KMS-11 (cell line): ENCODE data around the gene TTC21B.

Experiments used
- H2AFZ ChIP-seq: fragments of 200-600 bp; sonication (generic); 2 replicates; pipeline ENCODE4 v1.6.1; 2016; ENCODE audit warnings: antibody characterized with exemption, mixed run types, low read depth
- H3K27ac ChIP-seq: fragments of 200-600 bp; sonication (generic); 2 replicates; pipeline ENCODE4 v1.6.1; 2016; ENCODE audit warnings: mild to moderate bottlenecking, mixed run types
- H3K27me3 ChIP-seq: fragments of 200-600 bp; sonication (generic); 2 replicates; pipeline ENCODE4 v1.6.1; 2017; ENCODE audit warnings: mild to moderate bottlenecking, low read depth, mixed run types, moderate library complexity; ENCODE audit not compliant: insufficient read depth
- H3K36me3 ChIP-seq: fragments of 200-600 bp; sonication (generic); 2 replicates; pipeline ENCODE4 v1.6.1; 2017; ENCODE audit warnings: mild to moderate bottlenecking, mixed run types; ENCODE audit not compliant: insufficient read depth
- H3K4me1 ChIP-seq: fragments of 200-600 bp; sonication (generic); 2 replicates; pipeline ENCODE4 v1.6.1; 2016; ENCODE audit warnings: mild to moderate bottlenecking, low read depth, mixed run types; ENCODE audit not compliant: poor library complexity, severe bottlenecking
- H3K4me2 ChIP-seq: fragments of 200-600 bp; sonication (generic); 2 replicates; pipeline ENCODE4 v1.7.0; 2016; ENCODE audit warnings: mild to moderate bottlenecking, mixed run types
- H3K4me3 ChIP-seq: fragments of 200-600 bp; sonication (generic); IDR thresholded peaks from 2 replicates; pipeline ENCODE4 v1.6.1; 2017; ENCODE audit warnings: low read depth, low read length, mixed read lengths; ENCODE audit not compliant: insufficient read depth
- H3K79me2 ChIP-seq: fragments of 200-600 bp; sonication (generic); 2 replicates; pipeline ENCODE4 v1.6.1; 2016; ENCODE audit warnings: low read depth, mixed run types; ENCODE audit not compliant: insufficient read depth
- H3K9ac ChIP-seq: fragments of 200-600 bp; sonication (generic); 2 replicates; pipeline ENCODE4 v1.6.1; 2016; ENCODE audit warnings: mild to moderate bottlenecking, mixed run types
- H4K20me1 ChIP-seq: fragments of 200-600 bp; sonication (generic); 2 replicates; pipeline ENCODE4 v1.6.1; 2016; ENCODE audit warnings: mild to moderate bottlenecking, mixed run types; ENCODE audit not compliant: insufficient read depth
- TF ChIP-seq, protein P1 (sequence below): fragments of 200-600 bp; sonication (generic); conservative IDR thresholded peaks from 2 replicates; pipeline ENCODE4 v1.6.1; 2017; ENCODE audit warnings: low read depth, mild to moderate bottlenecking, antibody characterized with exemption, low read length, moderate library complexity, mixed read lengths

Gene TTC21B

DNA sequence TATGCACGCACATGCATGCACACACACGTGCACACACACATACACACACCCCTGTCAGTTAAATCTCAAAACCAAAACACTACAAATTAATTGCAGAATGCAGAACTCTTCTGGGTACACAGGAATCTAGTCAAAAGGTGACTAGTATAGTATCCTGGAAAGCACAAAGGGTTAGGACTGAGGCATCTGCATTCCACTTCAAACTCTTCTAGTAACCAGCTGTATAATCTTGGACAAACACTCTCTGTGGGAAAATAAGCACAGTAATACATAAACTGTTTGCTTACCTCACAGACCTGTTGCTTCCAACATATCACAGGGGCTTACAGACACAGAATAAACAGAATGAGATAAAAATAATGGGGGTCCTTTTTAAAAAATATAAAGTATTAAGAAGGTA, 49.1 kb downstream of the TTC21B start:
- H3K36me3 ChIP-seq = no peaks in the 10 kb centered on the region
- H4K20me1 ChIP-seq = no peaks in the 10 kb centered on the region

GRCh38 chr2:165903406-165903805, 50.2 kb downstream of the TTC21B start:
- no peak overlapping the region for H3K27ac ChIP-seq
- H3K9ac ChIP-seq = no peak overlapping the region
- no peaks in the 10 kb centered on the region for H3K79me2 ChIP-seq
- no peaks in the 10 kb centered on the region for H3K27me3 ChIP-seq
- H3K4me3 ChIP-seq = no peak overlapping the region
- no peaks in the 10 kb centered on the region for H3K36me3 ChIP-seq
- TF ChIP-seq, protein P1, sequence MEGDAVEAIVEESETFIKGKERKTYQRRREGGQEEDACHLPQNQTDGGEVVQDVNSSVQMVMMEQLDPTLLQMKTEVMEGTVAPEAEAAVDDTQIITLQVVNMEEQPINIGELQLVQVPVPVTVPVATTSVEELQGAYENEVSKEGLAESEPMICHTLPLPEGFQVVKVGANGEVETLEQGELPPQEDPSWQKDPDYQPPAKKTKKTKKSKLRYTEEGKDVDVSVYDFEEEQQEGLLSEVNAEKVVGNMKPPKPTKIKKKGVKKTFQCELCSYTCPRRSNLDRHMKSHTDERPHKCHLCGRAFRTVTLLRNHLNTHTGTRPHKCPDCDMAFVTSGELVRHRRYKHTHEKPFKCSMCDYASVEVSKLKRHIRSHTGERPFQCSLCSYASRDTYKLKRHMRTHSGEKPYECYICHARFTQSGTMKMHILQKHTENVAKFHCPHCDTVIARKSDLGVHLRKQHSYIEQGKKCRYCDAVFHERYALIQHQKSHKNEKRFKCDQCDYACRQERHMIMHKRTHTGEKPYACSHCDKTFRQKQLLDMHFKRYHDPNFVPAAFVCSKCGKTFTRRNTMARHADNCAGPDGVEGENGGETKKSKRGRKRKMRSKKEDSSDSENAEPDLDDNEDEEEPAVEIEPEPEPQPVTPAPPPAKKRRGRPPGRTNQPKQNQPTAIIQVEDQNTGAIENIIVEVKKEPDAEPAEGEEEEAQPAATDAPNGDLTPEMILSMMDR = no peak
- no peaks in the 10 kb centered on the region for H3K4me1 ChIP-seq
- no peaks in the 10 kb centered on the region for H4K20me1 ChIP-seq
- H3K4me2 ChIP-seq = no peak overlapping the region
- no peak overlapping the region for H2AFZ ChIP-seq

More for the DNA sequence above, 49.1 kb downstream of the TTC21B start:
- H2AFZ ChIP-seq = no peak overlapping the region
- no peak overlapping the region for H3K4me3 ChIP-seq
- H3K4me1 ChIP-seq = no peaks in the 10 kb centered on the region
- no peaks in the 10 kb centered on the region for H3K27me3 ChIP-seq
- TF ChIP-seq, protein P1 = no peak
- H3K79me2 ChIP-seq = no peaks in the 10 kb centered on the region
- H3K27ac ChIP-seq = no peak overlapping the region
- H3K9ac ChIP-seq = no peak overlapping the region
- H3K4me2 ChIP-seq = no peak overlapping the region

GRCh38 chr2:165902934-165903333, 50.6 kb downstream of the TTC21B start:
- H3K36me3 ChIP-seq = no peaks in the 10 kb centered on the region
- no peaks in the 10 kb centered on the region for H4K20me1 ChIP-seq
- no peak overlapping the region for H3K27ac ChIP-seq
- H3K4me1 ChIP-seq = no peaks in the 10 kb centered on the region
- no peak overlapping the region for H3K9ac ChIP-seq
- TF ChIP-seq, protein P1 = no peak
- H3K4me2 ChIP-seq = no peak overlapping the region
- H3K79me2 ChIP-seq = no peaks in the 10 kb centered on the region
- H3K4me3 ChIP-seq = no peak overlapping the region
- H3K27me3 ChIP-seq = no peaks in the 10 kb centered on the region
- no peak overlapping the region for H2AFZ ChIP-seq

DNA sequence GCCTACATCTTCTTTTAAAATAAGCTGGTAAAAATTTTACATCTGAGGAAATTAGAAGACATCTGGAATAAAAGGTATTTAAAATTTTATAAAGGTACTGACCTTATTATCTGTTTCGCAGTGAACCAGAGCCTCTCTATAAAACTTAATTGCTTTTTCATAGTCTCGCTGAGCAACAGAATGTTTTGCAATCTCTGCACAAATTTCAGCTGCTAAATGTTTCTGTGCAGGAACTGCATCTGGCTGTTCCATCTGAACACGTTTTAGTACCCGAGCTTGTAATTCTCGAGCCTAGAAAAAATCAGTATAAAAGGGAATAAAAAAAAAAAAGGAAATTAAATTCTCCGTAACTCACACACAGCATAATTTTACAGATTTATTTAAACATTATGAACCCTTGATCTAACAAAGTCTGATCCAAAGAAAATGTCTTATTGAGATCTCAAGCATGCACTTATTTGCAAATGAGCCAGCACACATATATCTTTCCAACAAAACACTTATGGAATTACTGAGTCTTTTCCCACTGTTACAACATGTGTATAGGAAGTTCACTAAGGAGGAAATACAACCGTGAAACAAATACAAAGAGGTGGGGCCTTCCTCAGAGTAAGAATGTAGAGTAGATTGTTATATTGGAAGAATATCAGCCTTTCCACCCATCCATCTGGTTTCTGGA, 51.8 kb downstream of the TTC21B start:
- no peak overlapping the region for H3K9ac ChIP-seq
- no peak overlapping the region for H2AFZ ChIP-seq
- no peaks in the 10 kb centered on the region for H4K20me1 ChIP-seq
- H3K27ac ChIP-seq = no peak overlapping the region
- H3K4me2 ChIP-seq = no peak overlapping the region
- TF ChIP-seq, protein P1 = no peak
- H3K4me1 ChIP-seq = no peaks in the 10 kb centered on the region
- H3K4me3 ChIP-seq = no peak overlapping the region
- no peaks in the 10 kb centered on the region for H3K79me2 ChIP-seq
- H3K36me3 ChIP-seq = no peaks in the 10 kb centered on the region
- H3K27me3 ChIP-seq = no peaks in the 10 kb centered on the region
